ENCODE data around the gene GPRC5C.

DNA sequence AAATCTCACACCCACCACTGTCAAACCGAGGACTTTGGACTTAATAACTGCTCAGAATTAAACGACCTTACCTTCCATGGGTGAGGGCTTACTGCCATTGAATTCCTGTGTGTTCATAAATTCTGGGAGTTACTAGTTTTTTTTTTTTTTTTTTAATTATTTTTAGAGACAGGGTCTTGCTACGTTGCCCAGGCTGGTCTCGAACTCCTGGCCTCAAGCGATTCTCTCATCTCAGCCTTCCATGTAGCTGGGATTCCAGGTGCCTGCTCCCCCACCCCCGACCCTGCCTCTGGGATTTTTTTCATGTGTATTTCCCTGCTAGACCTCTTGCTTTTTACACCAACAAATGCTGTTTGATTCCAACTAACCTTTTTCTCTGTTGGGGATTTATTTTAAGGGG, 19.7 kb downstream of the GPRC5C start:
- TF ChIP-seq POLR2A (IDR thresholded peaks at IDR 0.05; ENCODE audit: extremely low read depth, insufficient read length) (no peak), MYC (IDR thresholded peaks at IDR 0.05; ENCODE audit: low read depth, low read length) (no peak), CTCF (IDR thresholded peaks at IDR 0.05; ENCODE audit: low read depth, low read length) (no peak), MAX (IDR thresholded peaks at IDR 0.05; ENCODE audit: low read depth, low read length) (no peak)

All from NB4 (cell line).